Amniotic epithelial cell (primary cell): ENCODE results near the gene IFI27L1.

Experiments used
- DNase-seq: peaks from one replicate; pipeline ENCODE4 v3.0.0-alpha.2; 2010; ENCODE audit warnings: low read depth

The IFI27L1 gene

GRCh38 chr14:94079891-94080620, 1.1 kb upstream of the IFI27L1 start:
- no peak for DNase-seq

- no peak for DNase-seq
Observed at GRCh38 chr14:94081386-94081820, 293 bp downstream of the IFI27L1 start.

GRCh38 chr14:94087891-94088290, 6.8 kb downstream of the IFI27L1 start:
- DNase-seq: no peak

- no peak for DNase-seq
Observed at GRCh38 chr14:94088516-94088915, 7.4 kb downstream of the IFI27L1 start.

- no peak for DNase-seq
Observed at GRCh38 chr14:94089479-94089878, 8.4 kb downstream of the IFI27L1 start.

- no peak for DNase-seq
Observed at GRCh38 chr14:94093418-94093817, 12.3 kb downstream of the IFI27L1 start.

GRCh38 chr14:94097091-94097490, 16.0 kb downstream of the IFI27L1 start:
- DNase-seq: no peak

GRCh38 chr14:94098326-94098992, 17.3 kb downstream of the IFI27L1 start:
- no peak for DNase-seq

- DNase-seq: no peak
Observed at GRCh38 chr14:94099006-94099405, 17.9 kb downstream of the IFI27L1 start.

GRCh38 chr14:94100847-94101246, 19.7 kb downstream of the IFI27L1 start:
- peak; percentile 62 for DNase-seq

- DNase-seq: no peak
Observed at GRCh38 chr14:94101748-94102147, 20.6 kb downstream of the IFI27L1 start.

- no peak for DNase-seq
Observed at GRCh38 chr14:94102768-94103482, 21.8 kb downstream of the IFI27L1 start.

- DNase-seq: no peak
Observed at GRCh38 chr14:94103554-94104150, 22.5 kb downstream of the IFI27L1 start.

GRCh38 chr14:94104731-94105130, 23.6 kb downstream of the IFI27L1 start:
- no peak for DNase-seq

GRCh38 chr14:94109915-94110250, 28.8 kb downstream of the IFI27L1 start:
- no peak for DNase-seq

GRCh38 chr14:94110552-94111181, 29.6 kb downstream of the IFI27L1 start, which contains the start of gene IFI27:
TSS of gene IFI27 (plus strand) at chr14:94110736.
- peak; percentile 35 for DNase-seq

- no peak for DNase-seq
Observed at GRCh38 chr14:94111276-94112095, 30.4 kb downstream of the IFI27L1 start.

- DNase-seq: no peak
Observed at GRCh38 chr14:94112513-94113063, 31.5 kb downstream of the IFI27L1 start.

GRCh38 chr14:94113073-94113472, 32.0 kb downstream of the IFI27L1 start:
- no peak for DNase-seq

- no peak for DNase-seq
Observed at GRCh38 chr14:94113490-94113889, 32.4 kb downstream of the IFI27L1 start.
